Endothelial cell of umbilical vein (primary cell): ENCODE measurements around the gene KSR1. TPM values are rescaled to one million over a fixed set of nuclear protein-coding genes. Genes with fewer than 3 reads are reported as not detected.

Source experiments
- BruUV-seq: library from RNA; stranded (reverse); fragments of 400-500 nt; replicated peaks from 2 replicates; lab custom pipeline; 2021; lab: Mats Ljungman, UMichigan
- CTCF ChIA-PET: fragments of 300-600, 350-600 bp; sonication (Branson Sonifier 250); formaldehyde crosslinking; loops from one replicate; lab custom pipeline; 2021; ENCODE audit warnings: antibody characterized with exemption, inconsistent platforms; lab: Charles Lee
- POLR2A ChIA-PET: fragments of 300-600, 350-600 bp; sonication (Branson Sonifier 250); formaldehyde crosslinking; loops from one replicate; lab custom pipeline; 2021; ENCODE audit warnings: antibody characterized with exemption, inconsistent platforms; lab: Charles Lee
- DNase-seq: peaks from one replicate; pipeline ENCODE4 v3.0.0-alpha.2; 2011; ENCODE audit warnings: low read depth, low spot score
- FAIRE-seq: peaks from 2 replicates; lab custom pipeline; 2011; peaks lifted over from hg19 to GRCh38; lab: Jason Lieb, UNC
- H2AFZ ChIP-seq: 2 replicates; pipeline ENCODE4 v1.6.0; 2012; ENCODE audit warnings: low read depth, low read length, control low read depth, inconsistent platforms
- H3K27ac ChIP-seq: 2 replicates; pipeline ENCODE4 v1.5.1; 2011; ENCODE audit warnings: low read depth, mild to moderate bottlenecking, control low read depth, low read length, moderate library complexity; ENCODE audit not compliant: insufficient read depth
- H3K27me3 ChIP-seq, 2 experiments: 2 replicates each; pipeline versions ENCODE4 v1.6.0 to v1.6.1; 2011; ENCODE audit warnings: low read length in 2 of 2, mixed read lengths in 1 of 2; ENCODE audit not compliant: control insufficient read depth in 2 of 2, insufficient read depth in 2 of 2
- H3K36me3 ChIP-seq, 2 experiments: 2 replicates in 1 of 2; 3 replicates in 1 of 2; pipeline ENCODE4 v1.5.1; 2011; ENCODE audit warnings: low read length in 2 of 2, mild to moderate bottlenecking in 1 of 2, moderate library complexity in 1 of 2; ENCODE audit not compliant: control insufficient read depth in 2 of 2, insufficient read depth in 2 of 2; ENCODE audit errors: extremely low read depth in 1 of 2
- H3K4me1 ChIP-seq: 3 replicates; pipeline ENCODE4 v1.5.1; 2011; ENCODE audit warnings: mild to moderate bottlenecking, low read length; ENCODE audit not compliant: control insufficient read depth, insufficient read depth; ENCODE audit errors: extremely low read depth
- H3K4me2 ChIP-seq: 2 replicates; pipeline ENCODE4 v1.6.1; 2011; ENCODE audit warnings: low read length, control low read depth, mixed read lengths; ENCODE audit not compliant: insufficient read depth
- H3K4me3 ChIP-seq, 3 experiments: fragments of 200-600 bp in 1 of 3; sonication (generic), shearing (Covaris generic) in 1 of 3; replicated peaks in 1 of 3; 2 replicates each; pipeline ENCODE4 v1.5.1; 2011 to 2016; ENCODE audit warnings: control low read depth in 3 of 3, low read length in 3 of 3, mild to moderate bottlenecking in 2 of 3, inconsistent platforms in 1 of 3, low read depth in 1 of 3, moderate library complexity in 1 of 3; ENCODE audit not compliant: insufficient read depth in 1 of 3
- H3K79me2 ChIP-seq: 2 replicates; pipeline ENCODE4 v1.6.0; 2012; ENCODE audit warnings: low read length, inconsistent platforms; ENCODE audit not compliant: control insufficient read depth, insufficient read depth
- H3K9ac ChIP-seq: replicated peaks from 2 replicates; pipeline ENCODE3; 2011; ENCODE audit warnings: low read length, control low read depth; ENCODE audit not compliant: insufficient read depth; ENCODE audit errors: extremely low read depth
- H3K9me1 ChIP-seq: replicated peaks from 3 replicates; pipeline ENCODE4 v1.6.0; 2011; ENCODE audit warnings: mild to moderate bottlenecking, low read length; ENCODE audit not compliant: control insufficient read depth, insufficient read depth; ENCODE audit errors: extremely low read depth
- H3K9me3 ChIP-seq: replicated peaks from 2 replicates; pipeline ENCODE4 v1.5.1; 2012; ENCODE audit warnings: low read length, inconsistent platforms; ENCODE audit not compliant: control insufficient read depth, insufficient read depth
- H4K20me1 ChIP-seq: replicated peaks from 2 replicates; pipeline ENCODE3; 2011; ENCODE audit warnings: mild to moderate bottlenecking, low read length; ENCODE audit not compliant: control insufficient read depth, insufficient read depth; ENCODE audit errors: extremely low read depth
- EZH2 ChIP-seq: IDR thresholded peaks from 2 replicates; pipeline ENCODE4 v1.6.1; 2012; ENCODE audit warnings: borderline replicate concordance, low read depth, mild to moderate bottlenecking, moderate library complexity, low read length, inconsistent platforms; ENCODE audit not compliant: severe bottlenecking
- FOS ChIP-seq: IDR thresholded peaks from 2 replicates; pipeline ENCODE4 v1.6.1; 2011; ENCODE audit warnings: mild to moderate bottlenecking, low read length, moderate library complexity, borderline replicate concordance; ENCODE audit not compliant: insufficient read depth
- GATA2 ChIP-seq: IDR thresholded peaks from 2 replicates; pipeline ENCODE4 v1.7.0; 2011; ENCODE audit warnings: low read depth, mild to moderate bottlenecking, moderate library complexity, mixed read lengths, low read length; ENCODE audit not compliant: insufficient read length, insufficient read depth
- JUN ChIP-seq: IDR thresholded peaks from 2 replicates; pipeline ENCODE4 v1.6.1; 2011; ENCODE audit warnings: borderline replicate concordance, low read depth; ENCODE audit not compliant: insufficient read length, insufficient read depth
- MAX ChIP-seq: IDR thresholded peaks from 2 replicates; pipeline ENCODE4 v1.6.1; 2011; ENCODE audit not compliant: insufficient read depth, insufficient read length
- MYC ChIP-seq: IDR thresholded peaks from one replicate; pipeline ENCODE4 v1.6.1; 2011; ENCODE audit warnings: mild to moderate bottlenecking, low read depth, low read length
- POLR2A ChIP-seq: IDR thresholded peaks from 2 replicates; pipeline ENCODE4 v1.6.1; 2012; ENCODE audit warnings: low read depth, mild to moderate bottlenecking, control low read depth, low read length
- POLR2AphosphoS5 ChIP-seq: IDR thresholded peaks from 2 replicates; pipeline ENCODE4 v1.6.1; 2012; ENCODE audit warnings: low read depth, mild to moderate bottlenecking, control low read depth, low read length, moderate library complexity; ENCODE audit not compliant: insufficient read depth
- dilution Hi-C: fragments of 300-500 bp; cut with MboI; formaldehyde crosslinking; loops from one replicate; pipeline ENCODE4 v1.15.0; 2019; ENCODE audit warnings: low sequenced_read_pairs; ENCODE audit not compliant: extremely low pct_ligation_motif_present
- intact Hi-C: fragments of 100-400 bp; cut with micrococcal nuclease; formaldehyde crosslinking; loops from one replicate; pipeline ENCODE4 v1.10.0; 2022
- polyA plus RNA-seq, 4 experiments: library from polyadenylated mRNA; depleted of rRNA in 3 of 4; stranded (reverse) in 3 of 4; unstranded in 1 of 4; fragments of >200 nt; gene quantifications; 2 replicates each; pipeline versions ENCODE4 v1.2.1 to v1.2.3, GENCODE V29; 2011 to 2012; ENCODE audit warnings: missing spikeins in 1 of 4
- total RNA-seq: library from RNA; stranded (reverse); gene quantifications from 2 replicates; pipeline ENCODE4 v1.2.3, GENCODE V29; 2021
- TF ChIP-seq, protein P1 (sequence below), 2 donors: IDR thresholded peaks; 1 replicate in 1 of 2; 2 replicates in 1 of 2; pipeline ENCODE4 v1.5.1; 2011; ENCODE audit warnings: low read length in 2 of 2, mild to moderate bottlenecking in 2 of 2, moderate library complexity in 2 of 2, control low read depth in 1 of 2, inconsistent platforms in 1 of 2, low read depth in 1 of 2; ENCODE audit not compliant: insufficient read depth in 1 of 2; ENCODE audit errors: extremely low read depth in 1 of 2

Gene KSR1
- total and polyA plus RNA-seq, 2 donors (not counting 3 experiments of a cell fraction or from before 2014, with no cell fraction given) = 35.4 to 80.2 TPM

- FAIRE-seq = no peak
- H4K20me1 ChIP-seq = no peaks in the 10 kb centered on the region
- no peaks in the 10 kb centered on the region for H3K36me3 ChIP-seq
- no peak overlapping the region for H2AFZ ChIP-seq
- H3K9me3 ChIP-seq = no peaks in the 10 kb centered on the region
- no peak for TF ChIP-seq POLR2A
- TF ChIP-seq GATA2 = no peak
- TF ChIP-seq POLR2AphosphoS5 = no peak
- no peaks in the 10 kb centered on the region for H3K9me1 ChIP-seq
- ChIA-PET CTCF (interaction anchor here (0.9 to 1.6 kb wide), 3 partner anchors 9 to 276 kb away, joined by 3 to 7 read pairs (median 4); no protein-coding TSS in a partner anchor), POLR2A (no interaction called here)
- BruUV-seq = no TSS peak
- H3K27me3 ChIP-seq = no peaks in the 10 kb centered on the region
- H3K27ac ChIP-seq = no peak overlapping the region
- dilution Hi-C loops = no loop called here
- peaks cover 3% of the 10 kb centered on the region for H3K79me2 ChIP-seq
- no peak overlapping the region for H3K4me2 ChIP-seq
- H3K4me1 ChIP-seq = no peaks in the 10 kb centered on the region
- no peak overlapping the region for H3K9ac ChIP-seq
- intact Hi-C loops = no loop called here
- DNase-seq = no peak
- no peak overlapping the region for H3K4me3 ChIP-seq
These were observed 55.8 kb downstream of the KSR1 start for GRCh38 chr17:27512031-27512430.

DNA sequence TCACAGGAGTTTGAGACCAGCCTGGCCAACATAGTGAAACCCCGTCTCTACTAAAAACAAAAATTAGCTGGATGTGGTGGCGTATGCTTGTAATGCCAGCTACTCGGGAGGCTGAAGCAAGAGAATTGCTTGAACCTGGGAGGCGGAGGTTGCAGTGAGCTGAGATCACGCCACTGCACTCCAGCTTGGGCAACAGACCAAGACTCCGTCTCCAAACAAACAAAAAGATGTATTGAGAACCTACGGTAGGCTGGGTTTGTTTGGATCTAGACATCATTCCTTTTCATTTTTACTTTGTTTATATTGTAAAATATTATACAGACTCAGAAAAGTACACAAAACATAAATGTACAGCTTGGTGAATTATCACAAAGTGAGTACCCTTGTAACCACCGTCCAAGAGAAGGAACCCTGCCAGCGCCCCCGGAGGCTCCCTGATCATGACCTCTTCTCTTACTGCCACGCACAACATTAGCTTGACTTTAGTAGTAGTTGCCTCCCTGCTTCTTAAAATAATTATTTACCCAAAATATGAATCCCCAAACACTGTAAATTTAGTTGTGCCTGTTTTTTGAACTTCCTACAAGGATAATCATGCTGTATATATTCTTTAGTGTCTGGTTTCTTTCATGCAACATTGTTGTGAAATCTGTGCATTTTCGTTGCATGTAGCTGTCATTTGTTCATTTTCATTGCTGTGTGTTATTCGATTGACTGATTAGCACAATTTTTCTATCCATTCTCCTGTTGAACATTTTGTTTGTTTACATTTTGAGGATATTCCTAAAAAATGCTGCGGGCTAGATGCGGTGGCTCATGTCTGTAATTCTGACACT is 56.5 kb downstream of the KSR1 start:
- Histone ChIP-seq H2AFZ (no peak overlapping the region), H3K9ac (no peak overlapping the region), H4K20me1 (no peaks in the 10 kb centered on the region), H3K9me1 (no peaks in the 10 kb centered on the region), H3K9me3 (no peaks in the 10 kb centered on the region), H3K27me3 (no peaks in the 10 kb centered on the region), H3K36me3 (no peaks in the 10 kb centered on the region), H3K79me2 (peaks cover 5% of the 10 kb centered on the region), H3K4me3 (no peak overlapping the region), H3K27ac (no peak overlapping the region), H3K4me1 (no peaks in the 10 kb centered on the region), H3K4me2 (no peak overlapping the region)
- BruUV-seq = no TSS peak
- ChIA-PET CTCF (interaction anchor here (0.9 to 1.8 kb wide), 4 partner anchors 8 to 277 kb away, joined by 3 to 7 read pairs (median 4); no protein-coding TSS in a partner anchor), POLR2A (no interaction called here)
- DNase-seq (no peak), FAIRE-seq (no peak)
- TF ChIP-seq FOS = no peak
- TF ChIP-seq MYC = no peak
- no peak for TF ChIP-seq POLR2AphosphoS5
- TF ChIP-seq POLR2A = no peak
- no peak for TF ChIP-seq GATA2
- TF ChIP-seq, protein P1, sequence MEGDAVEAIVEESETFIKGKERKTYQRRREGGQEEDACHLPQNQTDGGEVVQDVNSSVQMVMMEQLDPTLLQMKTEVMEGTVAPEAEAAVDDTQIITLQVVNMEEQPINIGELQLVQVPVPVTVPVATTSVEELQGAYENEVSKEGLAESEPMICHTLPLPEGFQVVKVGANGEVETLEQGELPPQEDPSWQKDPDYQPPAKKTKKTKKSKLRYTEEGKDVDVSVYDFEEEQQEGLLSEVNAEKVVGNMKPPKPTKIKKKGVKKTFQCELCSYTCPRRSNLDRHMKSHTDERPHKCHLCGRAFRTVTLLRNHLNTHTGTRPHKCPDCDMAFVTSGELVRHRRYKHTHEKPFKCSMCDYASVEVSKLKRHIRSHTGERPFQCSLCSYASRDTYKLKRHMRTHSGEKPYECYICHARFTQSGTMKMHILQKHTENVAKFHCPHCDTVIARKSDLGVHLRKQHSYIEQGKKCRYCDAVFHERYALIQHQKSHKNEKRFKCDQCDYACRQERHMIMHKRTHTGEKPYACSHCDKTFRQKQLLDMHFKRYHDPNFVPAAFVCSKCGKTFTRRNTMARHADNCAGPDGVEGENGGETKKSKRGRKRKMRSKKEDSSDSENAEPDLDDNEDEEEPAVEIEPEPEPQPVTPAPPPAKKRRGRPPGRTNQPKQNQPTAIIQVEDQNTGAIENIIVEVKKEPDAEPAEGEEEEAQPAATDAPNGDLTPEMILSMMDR (IDR thresholded peaks at IDR 0.05; ENCODE audit: extremely low read depth in 1 of 2, insufficient read depth in 1 of 2, low read depth in 1 of 2, low read length in 2 of 2) = no peak
- TF ChIP-seq EZH2 = no peak
- TF ChIP-seq MAX = no peak
- TF ChIP-seq JUN = no peak
- dilution Hi-C loops = no loop called here
- intact Hi-C loops = no loop called here
